DOHH2 (cell line): Measurements from ENCODE around the gene DDX46.
"Not testable (repeated sequence)": the region's sequence is repeated elsewhere in the genome, so short reads cannot be mapped to it uniquely, and the experiment has no call there.

Experiments
- H3F3A ChIP-seq: fragments of 200-600 bp; sonication (generic), shearing (Covaris generic); 2 replicates; pipeline ENCODE4 v1.6.0; 2016; ENCODE audit warnings: antibody characterized with exemption, mild to moderate bottlenecking; ENCODE audit not compliant: control insufficient read depth, insufficient read depth
- H3K27ac ChIP-seq: fragments of 200-600 bp; sonication (generic); 2 replicates; pipeline ENCODE4 v1.5.1; 2014; ENCODE audit warnings: low read depth, mild to moderate bottlenecking, low read length, moderate library complexity
- H3K27me3 ChIP-seq: fragments of 200-600 bp; sonication (generic); 2 replicates; pipeline ENCODE4 v1.6.1; 2014; ENCODE audit warnings: mild to moderate bottlenecking, low read length, mixed read lengths; ENCODE audit not compliant: control insufficient read depth
- H3K36me3 ChIP-seq: fragments of 200-600 bp; sonication (generic); 2 replicates; pipeline ENCODE4 v1.6.1; 2014; ENCODE audit warnings: mild to moderate bottlenecking, low read length, moderate library complexity, mixed read lengths; ENCODE audit not compliant: control insufficient read depth
- H3K4me1 ChIP-seq: fragments of 200-600 bp; sonication (generic); 2 replicates; pipeline ENCODE4 v1.6.1; 2014; ENCODE audit warnings: mild to moderate bottlenecking, low read length, mixed read lengths; ENCODE audit not compliant: control insufficient read depth
- H3K4me2 ChIP-seq: fragments of 200-600 bp; sonication (generic); 2 replicates; pipeline ENCODE4 v1.6.0; 2014; ENCODE audit warnings: mild to moderate bottlenecking, low read length, moderate library complexity
- H3K4me3 ChIP-seq: fragments of 200-600 bp; sonication (generic); 2 replicates; pipeline ENCODE4 v1.5.1; 2014; ENCODE audit warnings: mild to moderate bottlenecking, low read length, mixed read lengths
- H3K79me2 ChIP-seq: fragments of 200-600 bp; sonication (generic); 2 replicates; pipeline ENCODE4 v1.6.1; 2014; ENCODE audit warnings: mild to moderate bottlenecking, low read length, mixed read lengths; ENCODE audit not compliant: control insufficient read depth
- H3K9me2 ChIP-seq: fragments of 200-600 bp; sonication (generic); replicated peaks from 2 replicates; pipeline ENCODE4 v1.6.1; 2014; ENCODE audit warnings: mild to moderate bottlenecking, low read length, mixed read lengths; ENCODE audit not compliant: control insufficient read depth
- H3K9me3 ChIP-seq: fragments of 200-600 bp; sonication (generic); 2 replicates; pipeline ENCODE4 v1.6.1; 2014; ENCODE audit warnings: antibody characterized with exemption, low read length, mixed read lengths; ENCODE audit not compliant: control insufficient read depth, insufficient read depth
- H4K20me1 ChIP-seq: fragments of 200-600 bp; sonication (generic); 2 replicates; pipeline ENCODE4 v1.6.0; 2014; ENCODE audit warnings: low read depth, mild to moderate bottlenecking, antibody characterized with exemption, low read length, moderate library complexity; ENCODE audit not compliant: control insufficient read depth, insufficient read depth
- EZH2phosphoT487 ChIP-seq: fragments of 200-600 bp; sonication (generic); IDR thresholded peaks from 2 replicates; pipeline ENCODE4 v1.6.1; 2017; ENCODE audit warnings: borderline replicate concordance, mild to moderate bottlenecking, antibody characterized with exemption, low read length, moderate library complexity, mixed read lengths
- TF ChIP-seq, protein P1 (sequence below): fragments of 200-600 bp; sonication (generic); IDR thresholded peaks from one replicate; pipeline ENCODE4 v1.5.1; 2014; ENCODE audit warnings: antibody characterized with exemption, mild to moderate bottlenecking, low read depth, low read length; ENCODE audit not compliant: poor library complexity, severe bottlenecking

DDX46 gene

GRCh38 chr5:134758504-134759341, at the start of gene DDX46:
TSS of gene DDX46 (plus strand) at chr5:134758779. CDS start at chr5:134758939, 160 bp downstream.
- Histone ChIP-seq H3K9me3 (no peaks in the 10 kb centered on the region), H3K36me3 (peaks cover 21% of the 10 kb centered on the region), H3F3A (peaks cover 3% of the 10 kb centered on the region; the same call in 1 of the 2 replicates), H3K9me2 (no peaks in the 10 kb centered on the region), H3K4me1 (peaks cover 39% of the 10 kb centered on the region), H4K20me1 (peaks cover 7% of the 10 kb centered on the region; the same call in 1 of the 2 replicates), H3K27me3 (no peaks in the 10 kb centered on the region), H3K4me2 (peak within 1 kb of the TSS; percentile 93), H3K27ac (peak within 1 kb of the TSS; percentile 34), H3K4me3 (peak within 1 kb of the TSS; percentile 93), H3K79me2 (peaks cover 54% of the 10 kb centered on the region)
- TF ChIP-seq, protein P1, sequence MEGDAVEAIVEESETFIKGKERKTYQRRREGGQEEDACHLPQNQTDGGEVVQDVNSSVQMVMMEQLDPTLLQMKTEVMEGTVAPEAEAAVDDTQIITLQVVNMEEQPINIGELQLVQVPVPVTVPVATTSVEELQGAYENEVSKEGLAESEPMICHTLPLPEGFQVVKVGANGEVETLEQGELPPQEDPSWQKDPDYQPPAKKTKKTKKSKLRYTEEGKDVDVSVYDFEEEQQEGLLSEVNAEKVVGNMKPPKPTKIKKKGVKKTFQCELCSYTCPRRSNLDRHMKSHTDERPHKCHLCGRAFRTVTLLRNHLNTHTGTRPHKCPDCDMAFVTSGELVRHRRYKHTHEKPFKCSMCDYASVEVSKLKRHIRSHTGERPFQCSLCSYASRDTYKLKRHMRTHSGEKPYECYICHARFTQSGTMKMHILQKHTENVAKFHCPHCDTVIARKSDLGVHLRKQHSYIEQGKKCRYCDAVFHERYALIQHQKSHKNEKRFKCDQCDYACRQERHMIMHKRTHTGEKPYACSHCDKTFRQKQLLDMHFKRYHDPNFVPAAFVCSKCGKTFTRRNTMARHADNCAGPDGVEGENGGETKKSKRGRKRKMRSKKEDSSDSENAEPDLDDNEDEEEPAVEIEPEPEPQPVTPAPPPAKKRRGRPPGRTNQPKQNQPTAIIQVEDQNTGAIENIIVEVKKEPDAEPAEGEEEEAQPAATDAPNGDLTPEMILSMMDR, result peak; percentile 83
- no peak for TF ChIP-seq EZH2phosphoT487

- Histone ChIP-seq H3F3A (0 out of 2 replicates have a peak, but pooled peaks cover 3% of the 10 kb centered on the region), H3K27ac (no peak overlapping the region), H4K20me1 (no peaks in the 10 kb centered on the region), H3K27me3 (no peaks in the 10 kb centered on the region), H3K4me2 (no peak overlapping the region), H3K9me2 (no peaks in the 10 kb centered on the region), H3K9me3 (no peaks in the 10 kb centered on the region), H3K79me2 (no peaks in the 10 kb centered on the region), H3K4me3 (no peak overlapping the region), H3K4me1 (no peaks in the 10 kb centered on the region), H3K36me3 (peaks cover 24% of the 10 kb centered on the region)
- TF ChIP-seq, protein P1, result no peak
- TF ChIP-seq EZH2phosphoT487, result no peak
These were observed 44.5 kb upstream of the DDX46 start for GRCh38 chr5:134714120-134714519.

- H3K9me3 ChIP-seq, result no peaks in the 10 kb centered on the region
- H4K20me1 ChIP-seq, result no peaks in the 10 kb centered on the region
- H3K36me3 ChIP-seq, result peaks cover 25% of the 10 kb centered on the region
- H3K4me2 ChIP-seq, result no peak overlapping the region
- no peak overlapping the region for H3K27ac ChIP-seq
- H3K4me1 ChIP-seq, result no peaks in the 10 kb centered on the region
- no peaks in the 10 kb centered on the region for H3K79me2 ChIP-seq
- H3F3A ChIP-seq, result 0 out of 2 replicates have a peak, but pooled peaks cover 3% of the 10 kb centered on the region
- no peak overlapping the region for H3K4me3 ChIP-seq
- H3K9me2 ChIP-seq, result no peaks in the 10 kb centered on the region
- TF ChIP-seq EZH2phosphoT487, result no peak
- TF ChIP-seq, protein P1, result no peak
- no peaks in the 10 kb centered on the region for H3K27me3 ChIP-seq
These were observed 44.0 kb upstream of the DDX46 start for GRCh38 chr5:134714541-134714940.

DNA sequence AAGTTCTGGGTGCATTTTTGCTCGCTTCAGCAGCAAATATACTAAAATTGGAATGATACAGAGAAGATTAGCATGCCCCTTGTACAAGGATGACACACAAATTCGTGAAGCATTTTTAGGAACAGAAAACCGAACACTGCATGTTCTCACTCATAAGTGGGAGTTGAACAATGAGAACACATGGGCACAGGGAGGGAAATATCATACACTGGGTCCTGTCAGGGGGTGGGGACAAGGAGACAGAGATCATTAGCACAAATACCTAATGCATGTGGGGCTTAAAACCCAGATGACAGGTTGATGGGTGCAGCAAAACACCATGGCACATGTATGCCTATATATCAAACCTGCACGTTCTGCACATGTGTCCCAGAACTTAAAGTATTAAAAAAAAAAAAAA, 43.1 kb upstream of the DDX46 start:
- not testable (repeated sequence) for H3K27me3 ChIP-seq, H3K4me3 ChIP-seq, H3K27ac ChIP-seq, H3F3A ChIP-seq, H3K4me2 ChIP-seq, H3K9me3 ChIP-seq, H3K79me2 ChIP-seq, H3K4me1 ChIP-seq, H3K9me2 ChIP-seq, H4K20me1 ChIP-seq
- peaks cover 30% of the 10 kb centered on the region for H3K36me3 ChIP-seq
